Large intestine (tissue), 3 donors: ENCODE results near the gene KRTAP4-9. TPM values are rescaled to one million over a fixed set of nuclear protein-coding genes. Genes with fewer than 3 reads are reported as not detected.
A peak's percentile ranks its signal among the peaks of the same experiment; 100 is the strongest.

Experiments
- DNase-seq, 2 donors: peaks; one replicate each; pipeline versions ENCODE4 v3.0.0 to v3.0.0-alpha.2; 2013
- H3K27ac ChIP-seq: one replicate; pipeline ENCODE4 v1.5.1; 2013; ENCODE audit warnings: low read length
- H3K27me3 ChIP-seq: 2 replicates; pipeline ENCODE4 v1.6.1; 2013; ENCODE audit warnings: low read length; ENCODE audit not compliant: control insufficient read depth, insufficient read depth
- H3K36me3 ChIP-seq: 2 replicates; pipeline ENCODE4 v1.6.1; 2013; ENCODE audit warnings: low read length; ENCODE audit not compliant: control insufficient read depth, insufficient read depth
- H3K4me1 ChIP-seq: one replicate; pipeline ENCODE4 v1.6.1; 2013; ENCODE audit warnings: low read length; ENCODE audit not compliant: control insufficient read depth, insufficient read depth
- H3K4me3 ChIP-seq: one replicate; pipeline ENCODE4 v1.5.1; 2013; ENCODE audit warnings: low read length
- H3K9me3 ChIP-seq: one replicate; pipeline ENCODE4 v1.6.1; 2013; ENCODE audit warnings: mild to moderate bottlenecking, low read depth, low read length, moderate library complexity; ENCODE audit not compliant: control insufficient read depth
- WGBS: methylation state at CpG from one replicate; pipeline ENCODE4 v1.1.5; 2013; ENCODE audit warnings: low lambda C conversion rate; ENCODE audit not compliant: insufficient coverage; 5-methylcytosine and 5-hydroxymethylcytosine counted together
- polyA plus RNA-seq: library from polyadenylated mRNA; unstranded; fragments of 120-200 nt; gene quantifications from one replicate; pipeline ENCODE4 v1.2.1, GENCODE V29; 2013

The KRTAP4-9 gene
- polyA plus RNA-seq, 1 donor: not detected

DNA sequence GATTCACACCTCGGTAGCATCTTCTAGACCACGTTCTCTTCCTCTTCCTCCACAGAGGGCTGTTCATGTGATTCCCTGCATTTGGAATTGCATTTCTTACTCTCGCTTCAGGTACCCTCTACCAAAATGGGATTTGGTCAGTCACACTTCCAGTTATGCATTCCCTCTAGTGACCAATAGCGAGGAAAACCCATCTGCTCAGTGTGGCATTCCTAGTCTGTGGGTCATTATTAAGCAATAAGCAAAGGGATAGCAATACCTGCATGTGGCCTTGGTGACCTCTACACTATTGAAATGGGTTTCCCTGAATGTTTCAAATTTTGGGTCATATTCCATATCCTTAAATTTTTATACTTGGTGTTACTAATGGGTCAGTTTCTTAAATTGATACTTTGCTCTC lies 44.8 kb downstream of the KRTAP4-9 start:
- DNase-seq: no peak
- H3K4me3 ChIP-seq: no peak overlapping the region
- WGBS: 90% methylated on average over 2 of the region's 4 CpGs
- no peaks in the 10 kb centered on the region for H3K9me3 ChIP-seq
- peaks cover 3% of the 10 kb centered on the region for H3K27me3 ChIP-seq
- H3K4me1 ChIP-seq: no peaks in the 10 kb centered on the region
- no peaks in the 10 kb centered on the region for H3K36me3 ChIP-seq
- H3K27ac ChIP-seq: no peak overlapping the region

DNA sequence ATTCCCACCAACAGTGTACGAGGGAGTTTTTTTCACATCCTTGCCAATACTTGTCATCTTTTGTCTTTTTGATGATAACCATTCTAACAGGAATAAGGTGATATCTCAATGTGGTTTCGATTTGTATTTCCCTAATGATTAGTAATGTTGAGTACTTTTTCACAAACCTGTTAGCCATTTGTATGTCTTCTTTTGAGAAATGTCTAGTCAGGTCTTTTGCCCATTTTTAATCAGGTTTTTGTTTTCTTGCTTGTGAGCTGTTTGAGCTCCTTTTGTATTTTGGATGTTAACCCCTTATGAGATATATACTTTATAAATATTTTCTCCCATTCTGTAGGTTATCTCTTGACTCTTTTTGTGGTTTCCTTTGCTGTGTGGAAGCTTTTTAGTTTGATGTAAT lies 46.3 kb downstream of the KRTAP4-9 start:
- Histone ChIP-seq H3K36me3 (no peaks in the 10 kb centered on the region), H3K4me3 (no peak overlapping the region), H3K27me3 (peaks cover 2% of the 10 kb centered on the region), H3K27ac (no peak overlapping the region), H3K4me1 (no peaks in the 10 kb centered on the region), H3K9me3 (no peaks in the 10 kb centered on the region)
- WGBS: 88% methylated on average over 2 of the region's 2 CpGs
- no peak for DNase-seq

- no CpG with 5 or more reads among the region's 2 CpGs for WGBS
- no peak overlapping the region for H3K4me3 ChIP-seq
- H3K36me3 ChIP-seq: no peaks in the 10 kb centered on the region
- H3K4me1 ChIP-seq: no peaks in the 10 kb centered on the region
- no peaks in the 10 kb centered on the region for H3K9me3 ChIP-seq
- H3K27me3 ChIP-seq: no peaks in the 10 kb centered on the region
- peak in 1 of 2 donors; percentile 41 for DNase-seq
- H3K27ac ChIP-seq: no peak overlapping the region
Measured at GRCh38 chr17:41153856-41154255, 48.7 kb downstream of the KRTAP4-9 start.

Other genes starting within 250 kb of the KRTAP4-9 start
- gene KRT12, start 238.2 kb upstream of the KRTAP4-9 start, polyA plus RNA-seq: 0.16 TPM
- 31.7 TPM for gene KRT20, start 220.1 kb upstream of the KRTAP4-9 start, polyA plus RNA-seq
- 0.18 TPM for gene KRT23, start 167.7 kb upstream of the KRTAP4-9 start, polyA plus RNA-seq
- not detected for gene KRT39, start 138.4 kb upstream of the KRTAP4-9 start, polyA plus RNA-seq
- gene KRT40, start 121.1 kb upstream of the KRTAP4-9 start, polyA plus RNA-seq: 0.07 TPM
- gene KRTAP3-3, start 111.2 kb upstream of the KRTAP4-9 start, polyA plus RNA-seq: not detected
- gene KRTAP3-2, start 105.5 kb upstream of the KRTAP4-9 start, polyA plus RNA-seq: not detected
- not detected for gene KRTAP3-1, start 96.3 kb upstream of the KRTAP4-9 start, polyA plus RNA-seq
- not detected for gene KRTAP1-5, start 78.2 kb upstream of the KRTAP4-9 start, polyA plus RNA-seq
- not detected for gene KRTAP1-4, start 75.2 kb upstream of the KRTAP4-9 start, polyA plus RNA-seq
- not detected for gene KRTAP1-3, start 70.5 kb upstream of the KRTAP4-9 start, polyA plus RNA-seq
- not detected for gene KRTAP1-1, start 63.9 kb upstream of the KRTAP4-9 start, polyA plus RNA-seq
- gene KRTAP2-1, start 58.1 kb upstream of the KRTAP4-9 start, polyA plus RNA-seq: not detected
- not detected for gene KRTAP2-2, start 50.2 kb upstream of the KRTAP4-9 start, polyA plus RNA-seq
- gene KRTAP2-3, start 45.3 kb upstream of the KRTAP4-9 start, polyA plus RNA-seq: not detected
- gene KRTAP2-4, start 39.5 kb upstream of the KRTAP4-9 start, polyA plus RNA-seq: not detected
- not detected for gene KRTAP4-7, start 21.2 kb upstream of the KRTAP4-9 start, polyA plus RNA-seq
- gene KRTAP4-8, start 7.2 kb upstream of the KRTAP4-9 start, polyA plus RNA-seq: not detected
- gene KRTAP4-16, start 3.2 kb upstream of the KRTAP4-9 start, polyA plus RNA-seq: not detected
- not detected for gene KRTAP4-11, start 13.0 kb downstream of the KRTAP4-9 start, polyA plus RNA-seq
- gene KRTAP4-12, start 18.8 kb downstream of the KRTAP4-9 start, polyA plus RNA-seq: not detected
- not detected for gene KRTAP4-6, start 35.2 kb downstream of the KRTAP4-9 start, polyA plus RNA-seq
- not detected for gene KRTAP4-5, start 44.4 kb downstream of the KRTAP4-9 start, polyA plus RNA-seq
- not detected for gene KRTAP4-4, start 55.4 kb downstream of the KRTAP4-9 start, polyA plus RNA-seq
- not detected for gene KRTAP4-3, start 62.8 kb downstream of the KRTAP4-9 start, polyA plus RNA-seq
- gene KRTAP4-2, start 72.8 kb downstream of the KRTAP4-9 start, polyA plus RNA-seq: not detected
- gene KRTAP4-1, start 79.5 kb downstream of the KRTAP4-9 start, polyA plus RNA-seq: not detected
- gene KRTAP9-1, start 84.5 kb downstream of the KRTAP4-9 start, polyA plus RNA-seq: not detected
- gene KRTAP9-2, start 121.3 kb downstream of the KRTAP4-9 start, polyA plus RNA-seq: not detected
- not detected for gene KRTAP9-3, start 127.1 kb downstream of the KRTAP4-9 start, polyA plus RNA-seq
- not detected for gene KRTAP9-8, start 132.6 kb downstream of the KRTAP4-9 start, polyA plus RNA-seq
- gene KRTAP9-4, start 144.3 kb downstream of the KRTAP4-9 start, polyA plus RNA-seq: not detected
- not detected for gene KRTAP9-9, start 150.0 kb downstream of the KRTAP4-9 start, polyA plus RNA-seq
- gene KRTAP9-6, start 160.0 kb downstream of the KRTAP4-9 start, polyA plus RNA-seq: not detected
- not detected for gene KRTAP9-7, start 170.3 kb downstream of the KRTAP4-9 start, polyA plus RNA-seq
- gene KRTAP29-1, start 197.5 kb downstream of the KRTAP4-9 start, polyA plus RNA-seq: not detected
- not detected for gene KRTAP16-1, start 203.9 kb downstream of the KRTAP4-9 start, polyA plus RNA-seq
- gene KRTAP17-1, start 210.3 kb downstream of the KRTAP4-9 start, polyA plus RNA-seq: 0.07 TPM
- gene KRT33A, start 245.4 kb downstream of the KRTAP4-9 start, polyA plus RNA-seq: not detected